Natural killer cell (primary cell): ENCODE results near the gene RBBP4. TPM values are rescaled to one million over a fixed set of nuclear protein-coding genes. Genes with fewer than 3 reads are reported as not detected.

Experiments used
- ATAC-seq, 3 donors: fragments of 150-1000 bp in 2 of 3; fragments of 200-7000 bp in 1 of 3; cut with Tn5 transposase; 1 replicate in 1 of 3; 2 replicates in 2 of 3; pipeline ENCODE4 v1.10.0; 2021; ENCODE audit warnings: mild to moderate bottlenecking in 2 of 3, moderate library complexity in 2 of 3
- DNase-seq, 2 donors: peaks; one replicate each; pipeline versions ENCODE4 v3.0.0 to v3.0.0-alpha.2; 2013 to 2021; ENCODE audit warnings: mixed read lengths in 1 of 2
- H3K27ac ChIP-seq: one replicate; pipeline ENCODE4 v1.5.1; 2013; ENCODE audit warnings: mild to moderate bottlenecking, low read length
- H3K27me3 ChIP-seq: one replicate; pipeline ENCODE4 v1.6.1; 2013; ENCODE audit warnings: low read length; ENCODE audit not compliant: control insufficient read depth, insufficient read depth
- H3K36me3 ChIP-seq: one replicate; pipeline ENCODE4 v1.6.1; 2013; ENCODE audit warnings: low read length; ENCODE audit not compliant: control insufficient read depth, insufficient read depth
- H3K4me1 ChIP-seq: one replicate; pipeline ENCODE4 v1.6.1; 2013; ENCODE audit warnings: low read length; ENCODE audit not compliant: control insufficient read depth, insufficient read depth
- H3K4me3 ChIP-seq: one replicate; pipeline ENCODE4 v1.5.1; 2013; ENCODE audit warnings: low read length
- H3K9me3 ChIP-seq: one replicate; pipeline ENCODE4 v1.6.1; 2013; ENCODE audit warnings: low read length; ENCODE audit not compliant: control insufficient read depth, insufficient read depth
- H3K27ac Mint-ChIP-seq, 2 donors: one replicate each; pipeline ENCODE4 v1.8.0; 2022; ENCODE audit warnings: mild to moderate bottlenecking in 2 of 2, mixed read lengths in 2 of 2, moderate library complexity in 1 of 2
- H3K27me3 Mint-ChIP-seq, 2 donors: one replicate each; pipeline ENCODE4 v1.8.0; 2022; ENCODE audit warnings: low read depth in 2 of 2, mixed read lengths in 2 of 2
- H3K36me3 Mint-ChIP-seq: one replicate; pipeline ENCODE4 v1.8.0; 2022; ENCODE audit warnings: mixed read lengths
- H3K4me1 Mint-ChIP-seq, 2 donors: one replicate each; pipeline ENCODE4 v1.8.0; 2022; ENCODE audit warnings: mixed read lengths in 2 of 2
- H3K4me3 Mint-ChIP-seq: one replicate; pipeline ENCODE4 v1.8.0; 2022; ENCODE audit warnings: mild to moderate bottlenecking, moderate library complexity, mixed read lengths
- H3K9me3 Mint-ChIP-seq, 2 donors: one replicate each; pipeline ENCODE4 v1.8.0; 2022; ENCODE audit warnings: mixed read lengths in 2 of 2
- WGBS: methylation state at CpG from one replicate; pipeline ENCODE4 v1.1.7; 2013; ENCODE audit warnings: missing lambda C conversion rate; ENCODE audit not compliant: insufficient coverage; 5-methylcytosine and 5-hydroxymethylcytosine counted together
- intact Hi-C: fragments of 100-400 bp; cut with micrococcal nuclease; formaldehyde crosslinking; loops from one replicate; pipeline ENCODE4 v1.14.2; 2022
- total RNA-seq, 4 donors: library from RNA; stranded (reverse); fragments of 120-200 nt in 1 of 4; gene quantifications; one replicate each; pipeline versions ENCODE4 v1.2.3 to v1.2.4, GENCODE V29; 2013 to 2022
- TF ChIP-seq, protein P1 (sequence below): fragments of 200-600 bp; IDR thresholded peaks from one replicate; pipeline ENCODE4 v1.8.0; 2022; ENCODE audit warnings: antibody characterized with exemption

RBBP4 gene
- total RNA-seq, 3 donors from 2014 or later (not counting 1 experiment from before 2014, with no cell fraction given): 199 to 241 (median 224) TPM

DNA sequence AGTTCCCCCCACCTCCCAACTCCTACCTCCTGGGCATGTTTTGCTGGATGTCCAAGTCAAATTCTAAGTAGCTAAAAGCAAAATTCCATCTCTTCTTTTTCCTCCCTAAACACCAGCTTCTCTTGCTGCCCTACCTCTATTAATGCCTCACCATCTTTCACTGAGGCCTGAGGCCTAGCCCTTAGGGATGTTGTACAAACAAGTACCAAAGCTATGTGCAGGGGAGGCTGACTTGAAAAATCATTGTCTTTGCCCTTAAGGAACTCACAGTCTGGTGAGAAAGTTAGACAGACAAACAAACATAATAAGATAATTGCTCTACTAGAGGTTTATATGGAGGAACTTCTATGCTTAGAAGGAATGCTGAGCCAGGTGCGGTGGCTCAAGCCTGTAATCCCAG is 76.9 kb downstream of the RBBP4 start:
- ATAC-seq (no peak), DNase-seq (no peak)
- Histone ChIP-seq H3K27ac (no peak overlapping the region), H3K9me3 (no peaks in the 10 kb centered on the region), H3K4me1 (peaks cover 5% of the 10 kb centered on the region), H3K27me3 (no peaks in the 10 kb centered on the region), H3K4me3 (no peak overlapping the region), H3K36me3 (no peaks in the 10 kb centered on the region)
- WGBS: 83% methylated on average over 1 of the region's 1 CpG
- Mint-ChIP-seq H3K9me3 (no peaks in the 10 kb centered on the region), H3K27me3 (no peaks in the 10 kb centered on the region), H3K4me3 (no peak overlapping the region), H3K27ac (no peak overlapping the region), H3K4me1 (peaks cover 8 to 25% of the 10 kb centered on the region in 2 donors), H3K36me3 (no peaks in the 10 kb centered on the region)
- intact Hi-C loops: no loop called here
- TF ChIP-seq, protein P1, sequence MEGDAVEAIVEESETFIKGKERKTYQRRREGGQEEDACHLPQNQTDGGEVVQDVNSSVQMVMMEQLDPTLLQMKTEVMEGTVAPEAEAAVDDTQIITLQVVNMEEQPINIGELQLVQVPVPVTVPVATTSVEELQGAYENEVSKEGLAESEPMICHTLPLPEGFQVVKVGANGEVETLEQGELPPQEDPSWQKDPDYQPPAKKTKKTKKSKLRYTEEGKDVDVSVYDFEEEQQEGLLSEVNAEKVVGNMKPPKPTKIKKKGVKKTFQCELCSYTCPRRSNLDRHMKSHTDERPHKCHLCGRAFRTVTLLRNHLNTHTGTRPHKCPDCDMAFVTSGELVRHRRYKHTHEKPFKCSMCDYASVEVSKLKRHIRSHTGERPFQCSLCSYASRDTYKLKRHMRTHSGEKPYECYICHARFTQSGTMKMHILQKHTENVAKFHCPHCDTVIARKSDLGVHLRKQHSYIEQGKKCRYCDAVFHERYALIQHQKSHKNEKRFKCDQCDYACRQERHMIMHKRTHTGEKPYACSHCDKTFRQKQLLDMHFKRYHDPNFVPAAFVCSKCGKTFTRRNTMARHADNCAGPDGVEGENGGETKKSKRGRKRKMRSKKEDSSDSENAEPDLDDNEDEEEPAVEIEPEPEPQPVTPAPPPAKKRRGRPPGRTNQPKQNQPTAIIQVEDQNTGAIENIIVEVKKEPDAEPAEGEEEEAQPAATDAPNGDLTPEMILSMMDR: no peak

DNA sequence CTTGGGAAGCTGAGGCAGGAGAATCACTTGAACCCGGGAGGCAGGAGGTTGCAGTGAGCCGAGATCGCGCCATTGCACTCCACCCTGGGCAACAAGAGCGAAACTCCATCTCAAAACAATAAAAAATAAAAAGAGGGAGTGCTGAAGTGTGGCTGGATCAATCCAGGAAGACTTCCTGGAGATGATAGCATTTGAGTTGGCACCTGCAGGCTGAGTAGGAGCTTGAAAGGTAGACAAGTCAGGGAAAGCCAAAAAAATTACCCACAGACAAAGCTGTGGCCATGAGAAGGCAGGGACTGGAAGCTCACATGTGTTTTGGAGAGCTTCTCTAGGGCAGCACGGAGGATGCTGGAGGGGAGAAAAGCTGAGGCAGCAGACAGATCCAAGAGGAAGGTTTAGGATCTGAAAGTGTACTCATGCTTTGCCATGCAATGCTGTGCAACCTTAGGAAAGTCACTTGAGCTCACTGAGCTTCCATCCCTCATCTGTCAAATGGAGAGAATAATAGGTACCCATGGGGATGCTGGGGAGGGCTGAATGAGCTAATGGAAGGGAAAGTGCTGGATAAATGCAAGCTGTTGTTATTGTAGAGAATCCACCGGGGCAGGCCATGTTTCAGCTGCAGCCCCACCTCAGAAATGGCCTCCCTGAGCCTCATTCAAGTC is 77.5 kb downstream of the RBBP4 start:
- no peaks in the 10 kb centered on the region for H3K9me3 Mint-ChIP-seq
- peaks cover 5% of the 10 kb centered on the region for H3K4me1 ChIP-seq
- H3K4me3 Mint-ChIP-seq: no peak overlapping the region
- H3K4me1 Mint-ChIP-seq: peaks cover 8 to 25% of the 10 kb centered on the region in 2 donors
- no peak overlapping the region for H3K27ac ChIP-seq
- H3K27ac Mint-ChIP-seq: no peak overlapping the region
- H3K27me3 ChIP-seq: no peaks in the 10 kb centered on the region
- H3K36me3 ChIP-seq: no peaks in the 10 kb centered on the region
- 95% methylated on average over 4 of the region's 7 CpGs for WGBS
- no peaks in the 10 kb centered on the region for H3K9me3 ChIP-seq
- TF ChIP-seq, protein P1: no peak
- no peak for ATAC-seq
- no peaks in the 10 kb centered on the region for H3K36me3 Mint-ChIP-seq
- no peak for DNase-seq
- H3K4me3 ChIP-seq: no peak overlapping the region
- H3K27me3 Mint-ChIP-seq: no peaks in the 10 kb centered on the region
- intact Hi-C loops: no loop called here

DNA sequence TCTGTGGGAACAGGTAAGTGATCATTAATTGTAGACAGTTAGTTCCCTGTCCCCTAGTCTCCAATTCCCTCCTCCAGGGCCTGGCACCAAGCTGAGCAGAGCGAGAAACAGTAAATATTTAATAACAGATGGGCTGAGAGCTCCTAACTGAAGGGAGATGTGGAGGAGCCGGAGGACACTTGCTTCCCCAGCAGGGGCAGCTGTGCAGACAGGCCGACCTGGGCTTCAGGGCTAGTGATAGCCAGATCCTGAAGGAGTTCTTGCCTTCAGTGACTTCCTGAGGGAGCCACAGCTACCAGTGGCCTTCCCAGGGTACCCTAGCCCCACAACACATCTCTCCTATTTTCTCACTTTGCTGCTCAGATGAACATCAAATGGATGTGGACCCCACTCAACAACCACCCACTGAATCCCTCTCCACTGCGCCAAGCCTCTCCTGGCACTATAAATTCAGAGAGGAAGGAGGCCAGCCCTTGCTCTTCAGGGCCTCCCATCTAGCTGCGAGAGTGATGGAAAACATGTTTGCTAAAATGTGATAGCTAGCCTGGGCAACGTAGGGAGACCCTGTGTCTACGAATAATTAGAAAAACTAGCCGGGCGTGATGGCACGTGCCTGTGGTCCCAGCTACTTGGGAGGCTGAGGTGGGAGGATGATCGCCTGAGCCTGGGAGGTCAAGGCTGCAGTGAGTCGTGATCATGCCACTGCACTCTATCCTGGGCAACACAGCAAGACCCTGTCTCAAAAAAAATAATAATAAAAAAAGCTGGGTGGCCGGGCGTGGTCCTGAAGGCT is 78.4 kb downstream of the RBBP4 start:
- H3K27me3 Mint-ChIP-seq: no peaks in the 10 kb centered on the region
- ATAC-seq (no peak), DNase-seq (no peak)
- TF ChIP-seq, protein P1: no peak
- H3K36me3 Mint-ChIP-seq: no peaks in the 10 kb centered on the region
- H3K27ac ChIP-seq: no peak overlapping the region
- no peaks in the 10 kb centered on the region for H3K27me3 ChIP-seq
- intact Hi-C loops: no loop called here
- 84% methylated on average over 13 of the region's 14 CpGs for WGBS
- H3K9me3 Mint-ChIP-seq: no peaks in the 10 kb centered on the region
- peaks cover 5% of the 10 kb centered on the region for H3K4me1 ChIP-seq
- H3K4me3 Mint-ChIP-seq: no peak overlapping the region
- H3K27ac Mint-ChIP-seq: no peak overlapping the region
- no peak overlapping the region for H3K4me3 ChIP-seq
- peaks cover 8 to 24% of the 10 kb centered on the region in 2 donors for H3K4me1 Mint-ChIP-seq
- no peaks in the 10 kb centered on the region for H3K9me3 ChIP-seq
- H3K36me3 ChIP-seq: no peaks in the 10 kb centered on the region
